Measurements from ENCODE around the gene FOXS1.

The FOXS1 gene

GRCh38 chr20:31863296-31864085, 18.1 kb upstream of the FOXS1 start:
- no peaks in the 10 kb centered on the region for H3K79me1 ChIP-seq (replicated peaks; ENCODE audit: low read length, poor library complexity, severe bottlenecking)
- H3K27me3 ChIP-seq (ENCODE audit: control insufficient read depth in 1 of 2, insufficient read depth in 1 of 2, low read length in 2 of 2) = peaks cover 83 to 89% of the 10 kb centered on the region in 2 experiments
- H2BK12ac ChIP-seq (ENCODE audit: low read length in 2 of 2) = no peak overlapping the region
- H3K36me3 ChIP-seq (ENCODE audit: control insufficient read depth in 1 of 2, insufficient read depth in 2 of 2, low read depth in 1 of 2, low read length in 2 of 2) = no peaks in the 10 kb centered on the region
- no peak overlapping the region for H2AFZ ChIP-seq (ENCODE audit: low read depth, low read length)
- no peak overlapping the region for H3K27ac ChIP-seq (ENCODE audit: low read length, poor library complexity, severe bottlenecking)
- no peaks in the 10 kb centered on the region for H3K9me3 ChIP-seq (ENCODE audit: control insufficient read depth, low read length)
- no peak overlapping the region for H4K8ac ChIP-seq (ENCODE audit: low read length)
- no peak overlapping the region for H2BK5ac ChIP-seq (ENCODE audit: low read depth, low read length, poor library complexity, severe bottlenecking)
- no peak overlapping the region for H3K23ac ChIP-seq (ENCODE audit: low read length in 2 of 2)
- no peak overlapping the region for H3K4me3 ChIP-seq (ENCODE audit: insufficient read depth in 1 of 2, low read depth in 1 of 2, low read length in 2 of 2)
- no peak overlapping the region for H2BK15ac ChIP-seq (ENCODE audit: low read depth, poor library complexity, severe bottlenecking)
- H2BK120ac ChIP-seq (ENCODE audit: low read depth, low read length) = no peak overlapping the region
- H3K4me1 ChIP-seq (ENCODE audit: control insufficient read depth, insufficient read depth, low read depth, low read length) = peaks cover 15% of the 10 kb centered on the region
- H2AK5ac ChIP-seq (ENCODE audit: low read length, severe bottlenecking) = no peak overlapping the region
- WGBS = 89% methylated on average over 8 of the region's 9 CpGs
- H3K4me2 ChIP-seq (ENCODE audit: low read length, poor library complexity, severe bottlenecking) = no peak overlapping the region
- H4K91ac ChIP-seq (ENCODE audit: low read length) = no peak overlapping the region
- DNase-seq = no peak
- H3K18ac ChIP-seq (ENCODE audit: low read depth in 1 of 2, low read length in 2 of 2) = no peak overlapping the region
- H3K9ac ChIP-seq (ENCODE audit: low read length) = no peak overlapping the region
- no peak overlapping the region for H3K14ac ChIP-seq (ENCODE audit: low read length in 2 of 2)
- H3K4ac ChIP-seq (ENCODE audit: low read depth in 1 of 2, low read length in 2 of 2) = no peak overlapping the region

GRCh38 chr20:31862506-31862905, 17.1 kb upstream of the FOXS1 start:
- no peak overlapping the region for H3K23ac ChIP-seq (ENCODE audit: low read length in 2 of 2)
- H2AFZ ChIP-seq (ENCODE audit: low read depth, low read length) = no peak overlapping the region
- no peak overlapping the region for H3K4me2 ChIP-seq (ENCODE audit: low read length, poor library complexity, severe bottlenecking)
- no peak overlapping the region for H2BK12ac ChIP-seq (ENCODE audit: low read length in 2 of 2)
- no peak overlapping the region for H3K27ac ChIP-seq (ENCODE audit: low read length, poor library complexity, severe bottlenecking)
- H3K79me1 ChIP-seq (replicated peaks; ENCODE audit: low read length, poor library complexity, severe bottlenecking) = no peaks in the 10 kb centered on the region
- no peaks in the 10 kb centered on the region for H3K9me3 ChIP-seq (ENCODE audit: control insufficient read depth, low read length)
- no peak overlapping the region for H3K18ac ChIP-seq (ENCODE audit: low read depth in 1 of 2, low read length in 2 of 2)
- H2AK5ac ChIP-seq (ENCODE audit: low read length, severe bottlenecking) = no peak overlapping the region
- H3K9ac ChIP-seq (ENCODE audit: low read length) = no peak overlapping the region
- peaks cover 15% of the 10 kb centered on the region for H3K4me1 ChIP-seq (ENCODE audit: control insufficient read depth, insufficient read depth, low read depth, low read length)
- H3K27me3 ChIP-seq (ENCODE audit: control insufficient read depth in 1 of 2, insufficient read depth in 1 of 2, low read length in 2 of 2) = peaks cover 89 to 93% of the 10 kb centered on the region in 2 experiments
- H4K8ac ChIP-seq (ENCODE audit: low read length) = no peak overlapping the region
- DNase-seq = no peak
- no peak overlapping the region for H2BK120ac ChIP-seq (ENCODE audit: low read depth, low read length)
- no peaks in the 10 kb centered on the region for H3K36me3 ChIP-seq (ENCODE audit: control insufficient read depth in 1 of 2, insufficient read depth in 2 of 2, low read depth in 1 of 2, low read length in 2 of 2)
- no peak overlapping the region for H3K4ac ChIP-seq (ENCODE audit: low read depth in 1 of 2, low read length in 2 of 2)
- WGBS = 93% methylated on average over 8 of the region's 8 CpGs
- H3K14ac ChIP-seq (ENCODE audit: low read length in 2 of 2) = no peak overlapping the region
- H2BK15ac ChIP-seq (ENCODE audit: low read depth, poor library complexity, severe bottlenecking) = no peak overlapping the region
- H4K91ac ChIP-seq (ENCODE audit: low read length) = no peak overlapping the region
- H3K4me3 ChIP-seq (ENCODE audit: insufficient read depth in 1 of 2, low read depth in 1 of 2, low read length in 2 of 2) = no peak overlapping the region
- H2BK5ac ChIP-seq (ENCODE audit: low read depth, low read length, poor library complexity, severe bottlenecking) = no peak overlapping the region

DNA sequence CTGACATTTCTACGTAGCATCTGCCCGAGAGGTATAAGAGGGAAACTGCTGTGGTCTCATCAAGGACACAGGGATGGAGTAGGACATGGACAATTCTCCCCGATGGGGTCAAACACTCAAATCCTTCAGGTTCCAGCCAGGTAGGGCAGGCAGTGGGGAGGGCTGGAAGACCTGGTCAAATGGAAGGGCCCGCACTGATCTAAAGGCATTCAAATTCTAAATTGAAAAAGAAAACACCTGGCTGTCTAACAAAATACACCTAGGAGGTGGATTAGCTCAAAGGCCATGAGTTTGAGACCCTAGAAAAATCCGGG, 16.7 kb upstream of the FOXS1 start:
- no peak overlapping the region for H3K23ac ChIP-seq (ENCODE audit: low read length in 2 of 2)
- WGBS = 51% methylated on average over 5 of the region's 5 CpGs
- no peak overlapping the region for H2AK5ac ChIP-seq (ENCODE audit: low read length, severe bottlenecking)
- H2AFZ ChIP-seq (ENCODE audit: low read depth, low read length) = no peak overlapping the region
- no peak overlapping the region for H3K4ac ChIP-seq (ENCODE audit: low read depth in 1 of 2, low read length in 2 of 2)
- H3K9ac ChIP-seq (ENCODE audit: low read length) = no peak overlapping the region
- no peak overlapping the region for H4K91ac ChIP-seq (ENCODE audit: low read length)
- H2BK12ac ChIP-seq (ENCODE audit: low read length in 2 of 2) = peak overlapping the region in 1 of 2 experiments; percentile 9
- H3K27me3 ChIP-seq (ENCODE audit: control insufficient read depth in 1 of 2, insufficient read depth in 1 of 2, low read length in 2 of 2) = peaks cover 90 to 93% of the 10 kb centered on the region in 2 experiments
- no peak for DNase-seq
- H3K79me1 ChIP-seq (replicated peaks; ENCODE audit: low read length, poor library complexity, severe bottlenecking) = no peaks in the 10 kb centered on the region
- no peak overlapping the region for H2BK5ac ChIP-seq (ENCODE audit: low read depth, low read length, poor library complexity, severe bottlenecking)
- H3K14ac ChIP-seq (ENCODE audit: low read length in 2 of 2) = no peak overlapping the region
- H3K18ac ChIP-seq (ENCODE audit: low read depth in 1 of 2, low read length in 2 of 2) = no peak overlapping the region
- no peak overlapping the region for H2BK120ac ChIP-seq (ENCODE audit: low read depth, low read length)
- H3K4me2 ChIP-seq (ENCODE audit: low read length, poor library complexity, severe bottlenecking) = no peak overlapping the region
- no peak overlapping the region for H3K27ac ChIP-seq (ENCODE audit: low read length, poor library complexity, severe bottlenecking)
- no peak overlapping the region for H4K8ac ChIP-seq (ENCODE audit: low read length)
- no peaks in the 10 kb centered on the region for H3K9me3 ChIP-seq (ENCODE audit: control insufficient read depth, low read length)
- no peak overlapping the region for H3K4me3 ChIP-seq (ENCODE audit: insufficient read depth in 1 of 2, low read depth in 1 of 2, low read length in 2 of 2)
- H3K4me1 ChIP-seq (ENCODE audit: control insufficient read depth, insufficient read depth, low read depth, low read length) = peaks cover 15% of the 10 kb centered on the region
- no peak overlapping the region for H2BK15ac ChIP-seq (ENCODE audit: low read depth, poor library complexity, severe bottlenecking)
- no peaks in the 10 kb centered on the region for H3K36me3 ChIP-seq (ENCODE audit: control insufficient read depth in 1 of 2, insufficient read depth in 2 of 2, low read depth in 1 of 2, low read length in 2 of 2)

DNA sequence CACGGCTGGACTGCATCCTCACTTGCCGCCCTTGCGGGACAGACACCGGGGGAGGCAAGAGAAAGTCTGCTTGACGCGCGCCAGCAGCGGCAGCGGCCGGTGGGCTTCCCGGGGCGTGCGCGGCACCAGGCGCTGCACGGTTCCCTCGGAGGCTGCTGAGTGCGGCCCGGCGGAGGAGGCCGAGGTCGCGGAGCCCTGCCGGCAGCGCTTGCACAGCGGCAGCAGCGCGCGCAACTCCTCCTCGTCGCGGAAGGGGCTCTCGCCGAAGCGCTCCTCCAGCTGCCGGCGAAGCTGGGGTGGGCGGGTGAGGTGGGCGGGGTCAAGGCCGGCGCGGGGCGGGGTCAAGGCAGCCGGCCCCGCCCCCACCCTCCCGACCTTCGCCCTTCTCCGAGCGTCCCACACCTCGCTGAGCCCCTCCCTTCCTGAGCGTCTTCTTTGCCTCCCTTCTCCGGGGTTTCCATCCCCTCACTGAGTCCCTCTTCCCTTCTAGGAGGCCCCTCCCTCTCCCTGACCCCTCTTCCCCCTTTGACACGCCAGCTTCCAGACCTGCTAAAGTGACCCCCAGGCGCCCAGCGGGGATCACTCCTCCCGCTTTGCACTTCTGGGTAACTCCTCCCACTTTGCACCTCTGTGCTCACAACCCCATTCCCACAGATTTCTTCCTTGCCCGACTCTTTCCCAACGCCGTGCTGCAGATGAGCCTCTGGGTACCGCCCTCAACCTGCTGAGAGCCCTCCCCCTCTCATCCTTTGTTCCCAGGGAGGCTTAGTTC, 16.2 kb upstream of the FOXS1 start:
- no peak overlapping the region for H2BK15ac ChIP-seq (ENCODE audit: low read depth, poor library complexity, severe bottlenecking)
- peak overlapping the region; percentile 96 for H3K4me2 ChIP-seq (ENCODE audit: low read length, poor library complexity, severe bottlenecking)
- H3K4me3 ChIP-seq (ENCODE audit: insufficient read depth in 1 of 2, low read depth in 1 of 2, low read length in 2 of 2) = peak overlapping the region; percentile 57 to 71
- H3K9ac ChIP-seq (ENCODE audit: low read length) = no peak overlapping the region
- no peak overlapping the region for H3K14ac ChIP-seq (ENCODE audit: low read length in 2 of 2)
- no peak overlapping the region for H3K27ac ChIP-seq (ENCODE audit: low read length, poor library complexity, severe bottlenecking)
- no peak overlapping the region for H4K91ac ChIP-seq (ENCODE audit: low read length)
- no peak overlapping the region for H3K18ac ChIP-seq (ENCODE audit: low read depth in 1 of 2, low read length in 2 of 2)
- H4K8ac ChIP-seq (ENCODE audit: low read length) = no peak overlapping the region
- peak overlapping the region in 1 of 2 experiments; percentile 9 for H2BK12ac ChIP-seq (ENCODE audit: low read length in 2 of 2)
- peak overlapping the region; percentile 2 for H2AFZ ChIP-seq (ENCODE audit: low read depth, low read length)
- no peak overlapping the region for H2BK120ac ChIP-seq (ENCODE audit: low read depth, low read length)
- no peak overlapping the region for H2AK5ac ChIP-seq (ENCODE audit: low read length, severe bottlenecking)
- H3K79me1 ChIP-seq (replicated peaks; ENCODE audit: low read length, poor library complexity, severe bottlenecking) = no peaks in the 10 kb centered on the region
- H2BK5ac ChIP-seq (ENCODE audit: low read depth, low read length, poor library complexity, severe bottlenecking) = no peak overlapping the region
- no peaks in the 10 kb centered on the region for H3K9me3 ChIP-seq (ENCODE audit: control insufficient read depth, low read length)
- peaks cover 90 to 95% of the 10 kb centered on the region in 2 experiments for H3K27me3 ChIP-seq (ENCODE audit: control insufficient read depth in 1 of 2, insufficient read depth in 1 of 2, low read length in 2 of 2)
- WGBS = 2% methylated on average over 41 of the region's 60 CpGs
- H3K36me3 ChIP-seq (ENCODE audit: control insufficient read depth in 1 of 2, insufficient read depth in 2 of 2, low read depth in 1 of 2, low read length in 2 of 2) = no peaks in the 10 kb centered on the region
- DNase-seq = peak; percentile 66
- peak overlapping the region in 1 of 2 experiments; percentile 77 for H3K23ac ChIP-seq (ENCODE audit: low read length in 2 of 2)
- H3K4ac ChIP-seq (ENCODE audit: low read depth in 1 of 2, low read length in 2 of 2) = no peak overlapping the region
- peaks cover 15% of the 10 kb centered on the region for H3K4me1 ChIP-seq (ENCODE audit: control insufficient read depth, insufficient read depth, low read depth, low read length)
